Activated naive CD4-positive, alpha-beta T cell treated with anti-CD3 and anti-CD28 coated beads, Interleukin-2, amount 50 U/mL, for 16 hours (primary cell): Measurements from ENCODE around the gene STARD3.

Experiments used
- DNase-seq: peaks from one replicate; pipeline ENCODE4 v3.0.0-alpha.2; 2020

STARD3 gene

DNA sequence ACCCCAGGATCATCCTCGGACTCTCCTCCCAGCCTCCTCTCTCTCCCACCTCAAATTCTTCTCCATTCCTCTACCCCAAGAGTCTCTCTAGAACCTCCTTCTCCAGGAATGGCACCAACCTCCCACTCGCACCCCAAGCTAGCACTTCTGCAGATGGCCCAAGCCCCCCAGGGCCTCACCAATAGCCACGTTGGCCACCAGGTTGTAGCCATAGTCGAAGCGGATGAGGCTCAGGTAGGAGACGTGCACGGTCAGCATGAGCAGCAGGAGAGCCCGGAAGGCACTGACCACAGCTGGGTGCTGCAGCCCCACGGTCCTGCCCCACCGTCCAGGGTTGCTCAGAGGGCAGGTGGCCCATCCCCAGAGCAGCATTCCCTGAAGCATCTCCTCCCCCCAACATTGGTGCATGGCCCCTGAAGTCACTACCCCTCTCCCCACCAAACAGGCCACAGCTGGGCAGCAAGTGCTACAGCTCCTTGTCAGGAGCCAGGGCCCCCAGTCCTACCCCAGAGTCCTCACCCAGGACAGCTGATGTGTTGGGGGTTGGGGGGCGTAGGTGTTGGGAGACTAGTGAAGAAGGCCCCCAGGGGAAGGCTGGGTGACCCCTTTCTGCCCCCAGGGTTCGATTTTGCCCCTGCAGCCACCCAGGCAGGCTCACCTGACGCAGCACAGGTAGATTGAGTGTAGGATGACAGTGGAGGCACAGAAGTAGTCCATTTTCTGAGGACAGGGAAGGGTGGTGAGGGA lies 36.6 kb downstream of the STARD3 start:
- DNase-seq: no peak

DNA sequence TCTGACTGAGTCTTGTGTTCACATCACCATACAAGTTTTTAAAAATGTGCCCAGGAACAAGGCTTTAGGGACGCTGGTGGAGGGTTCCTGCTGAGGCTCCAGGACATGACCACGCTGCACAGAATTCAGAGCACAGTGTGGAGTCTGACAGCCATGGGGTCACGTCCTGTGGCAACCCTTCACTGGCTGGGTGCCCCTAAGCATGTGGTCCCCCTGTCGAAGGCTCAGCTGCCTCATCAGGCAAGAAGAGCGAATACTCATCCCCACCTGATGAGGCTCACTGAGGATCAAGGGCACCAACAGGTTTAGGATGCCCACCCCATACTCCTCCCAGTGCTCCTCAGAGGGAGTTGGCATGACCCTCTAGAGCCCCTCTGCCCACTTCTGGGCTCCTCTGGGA lies 37.2 kb downstream of the STARD3 start:
- no peak for DNase-seq

DNA sequence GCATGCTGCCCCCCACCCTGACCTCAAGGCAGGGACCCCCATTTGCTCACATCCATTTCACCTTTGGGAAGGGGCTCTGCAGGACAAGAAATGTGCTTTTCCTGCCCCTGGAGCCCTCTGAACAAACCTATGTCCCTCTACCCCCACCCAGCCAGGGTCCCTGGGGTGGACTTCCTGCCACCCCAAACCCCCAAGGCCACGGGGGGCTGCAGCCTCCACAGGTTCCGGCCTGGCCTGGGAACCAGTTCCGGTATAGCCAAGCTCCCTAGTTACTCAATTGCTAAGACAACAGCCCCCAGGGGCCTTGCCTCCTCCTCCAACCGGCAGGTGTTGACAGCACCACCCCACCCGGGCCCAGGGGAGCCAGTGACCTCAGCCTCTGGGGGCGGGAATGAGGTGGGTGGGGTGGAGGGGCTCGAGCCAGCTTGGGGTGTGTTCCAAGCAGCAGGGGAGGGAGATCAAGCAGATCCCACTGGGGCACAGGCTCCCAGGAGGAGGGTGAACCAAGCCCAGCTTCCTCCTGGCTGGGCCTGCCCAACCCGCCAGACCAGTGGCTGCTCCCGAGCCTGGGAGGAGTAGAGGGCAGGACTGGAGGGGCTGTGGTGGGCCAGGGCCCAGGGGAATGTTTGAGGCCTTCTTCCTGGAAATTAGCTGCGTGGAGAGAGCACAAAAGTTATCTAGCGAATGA lies 37.9 kb downstream of the STARD3 start:
- DNase-seq: no peak

- no peak for DNase-seq
Measured at GRCh38 chr17:39675390-39676082, 38.6 kb downstream of the STARD3 start.

DNA sequence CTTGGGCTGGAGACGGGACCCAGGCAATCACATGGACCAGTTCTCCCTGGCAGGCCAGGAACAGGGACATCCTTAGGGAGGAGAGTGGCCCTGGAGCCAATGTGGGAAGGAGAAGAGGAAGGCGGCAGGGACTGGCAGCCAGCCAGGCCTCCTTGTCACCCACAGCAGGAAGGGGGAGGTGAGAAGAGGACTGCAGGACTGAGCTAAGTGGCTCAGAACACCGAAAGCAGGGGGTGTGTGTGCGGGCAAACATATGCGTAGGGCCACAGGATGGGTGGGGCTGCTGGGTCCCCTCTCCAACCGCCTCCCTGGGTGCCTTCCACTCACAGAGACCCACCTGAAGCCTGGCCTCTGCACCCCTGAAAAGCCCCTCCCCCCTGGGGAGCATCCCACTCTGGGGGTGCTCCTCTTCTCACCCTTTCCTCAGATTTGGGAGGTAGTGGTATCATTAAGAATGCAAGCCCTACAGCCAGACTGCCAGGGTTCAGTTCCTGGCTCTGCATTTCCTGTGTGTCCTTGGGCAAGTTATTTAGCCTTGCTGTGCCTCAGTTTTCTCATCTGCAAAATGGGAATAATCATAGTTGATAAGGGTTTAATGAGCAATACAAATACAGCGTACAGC lies 39.4 kb downstream of the STARD3 start:
- no peak for DNase-seq

DNA sequence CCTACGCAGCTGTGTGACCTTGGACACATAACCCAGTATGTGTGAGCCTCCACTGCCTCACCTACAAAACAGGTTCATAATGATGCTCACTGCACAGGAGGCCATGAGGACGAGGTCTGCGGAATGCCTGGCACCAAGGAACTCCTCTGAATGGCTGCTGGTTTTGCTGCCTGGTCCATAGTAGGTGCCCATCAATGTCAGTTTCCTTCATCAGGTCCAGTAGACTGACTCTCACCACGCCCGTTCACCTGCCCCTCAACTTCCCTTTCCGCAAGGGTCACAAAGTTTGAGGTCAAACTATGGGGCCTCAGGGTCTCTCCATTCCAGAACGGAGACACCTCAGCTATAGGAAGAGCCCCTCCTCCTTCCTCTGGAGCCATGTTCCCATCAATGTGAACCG lies 40.1 kb downstream of the STARD3 start:
- DNase-seq: no peak

DNA sequence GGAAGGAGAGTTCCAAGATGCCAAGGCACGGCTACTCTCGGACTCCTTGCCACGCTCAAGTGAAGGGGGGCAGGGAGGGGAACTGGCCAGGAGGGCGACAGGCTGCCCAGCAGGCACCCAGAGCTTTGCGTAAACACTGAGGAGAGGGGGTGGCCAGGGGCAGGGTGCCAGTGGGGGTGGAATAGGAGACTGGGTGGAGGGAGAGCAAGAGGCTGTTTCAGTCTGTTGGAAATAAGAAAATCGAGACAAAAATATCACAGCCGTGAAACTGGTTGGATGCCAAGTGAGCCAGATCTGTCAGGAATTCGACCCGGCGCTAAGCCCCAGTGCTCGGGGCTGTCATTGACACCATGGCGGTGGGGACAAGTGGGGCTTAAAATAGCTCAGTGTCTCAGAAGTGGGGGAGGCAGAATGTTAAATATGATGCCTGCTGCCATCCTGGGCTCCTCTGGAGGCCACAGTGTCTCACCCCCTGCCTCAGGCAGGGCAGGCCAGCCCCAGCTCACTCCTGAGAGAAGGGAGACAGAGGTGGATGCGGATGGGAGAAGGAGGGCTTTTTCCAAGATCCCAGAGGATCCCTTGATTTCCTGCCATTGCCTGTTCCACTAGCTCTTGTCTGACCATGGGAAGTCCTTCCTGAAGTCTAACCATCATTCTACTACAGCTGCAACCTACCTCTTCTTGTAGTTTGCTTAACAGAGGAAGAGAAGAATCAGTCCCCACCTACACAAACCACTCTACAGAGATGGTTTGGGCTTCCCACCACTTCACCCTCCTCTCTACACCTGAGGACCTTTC lies 40.8 kb downstream of the STARD3 start:
- DNase-seq: no peak

DNA sequence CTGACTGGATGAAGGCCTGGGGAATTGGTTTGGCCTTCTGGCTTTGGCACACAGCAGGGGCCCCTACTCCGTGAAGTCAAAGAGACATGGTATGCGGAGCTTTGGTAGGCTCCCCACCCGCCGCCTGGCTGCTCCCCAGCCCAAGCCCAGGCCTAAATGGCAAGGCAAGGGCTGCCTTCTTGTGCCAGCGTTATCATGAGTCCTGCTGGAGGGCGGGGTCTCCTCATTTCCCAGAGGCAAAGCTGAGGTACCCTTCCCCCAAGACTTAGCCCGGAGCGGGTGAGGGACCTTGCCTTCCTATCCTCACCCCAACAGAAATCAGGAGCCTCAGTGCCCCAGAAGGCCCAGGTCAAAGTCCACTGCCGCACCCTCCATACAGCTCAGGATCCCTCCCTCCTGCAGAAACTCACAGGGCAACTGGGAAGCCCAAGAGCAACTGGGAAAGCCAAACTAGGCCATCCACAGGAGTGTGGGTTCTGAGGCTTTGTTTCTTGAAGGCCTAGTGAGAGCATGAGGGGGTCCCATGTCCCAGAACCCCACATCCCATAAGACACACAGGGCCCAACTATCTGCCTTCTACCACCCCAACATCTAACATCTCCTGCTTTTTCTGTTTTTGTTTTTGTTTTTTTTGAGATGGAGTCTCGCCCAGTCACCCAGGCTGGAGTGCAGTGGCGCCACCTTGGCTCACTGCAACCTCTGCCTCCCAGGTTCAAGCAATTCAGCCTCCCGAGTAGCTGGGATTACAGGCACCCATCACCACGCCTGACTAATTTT lies 41.6 kb downstream of the STARD3 start:
- no peak for DNase-seq

DNA sequence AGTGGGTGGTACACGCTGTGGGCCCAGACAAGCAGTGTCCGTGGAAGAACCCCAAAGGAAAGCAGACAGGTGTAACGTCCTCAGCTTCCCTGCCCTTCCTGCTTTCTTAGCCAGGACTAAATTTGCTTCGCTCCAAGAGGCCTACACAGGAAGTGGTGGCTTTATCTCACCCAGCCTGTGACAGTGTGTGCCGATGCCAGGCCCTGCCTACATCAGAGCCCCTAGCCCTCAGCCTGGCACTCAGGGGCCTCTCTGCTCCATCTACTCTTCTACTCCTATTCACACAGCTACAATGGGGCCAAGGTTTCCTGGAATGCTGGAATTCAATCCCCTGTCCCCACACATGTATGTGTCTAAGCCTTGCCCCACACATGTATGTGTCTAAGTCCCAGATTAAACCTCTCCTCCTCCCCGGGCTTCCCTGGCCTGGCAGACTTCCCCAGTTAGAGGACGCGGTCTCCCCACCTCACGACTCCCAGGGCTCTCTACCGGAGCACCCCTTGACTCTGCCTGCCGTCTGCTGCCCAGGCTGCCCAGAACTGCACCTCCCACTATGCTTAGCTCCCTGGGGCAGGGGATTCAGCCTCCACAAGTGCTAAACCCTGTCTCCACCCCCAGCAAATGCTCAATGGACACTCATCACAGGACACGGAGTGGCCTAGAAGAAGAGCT lies 42.7 kb downstream of the STARD3 start:
- DNase-seq: peak; percentile 33

DNA sequence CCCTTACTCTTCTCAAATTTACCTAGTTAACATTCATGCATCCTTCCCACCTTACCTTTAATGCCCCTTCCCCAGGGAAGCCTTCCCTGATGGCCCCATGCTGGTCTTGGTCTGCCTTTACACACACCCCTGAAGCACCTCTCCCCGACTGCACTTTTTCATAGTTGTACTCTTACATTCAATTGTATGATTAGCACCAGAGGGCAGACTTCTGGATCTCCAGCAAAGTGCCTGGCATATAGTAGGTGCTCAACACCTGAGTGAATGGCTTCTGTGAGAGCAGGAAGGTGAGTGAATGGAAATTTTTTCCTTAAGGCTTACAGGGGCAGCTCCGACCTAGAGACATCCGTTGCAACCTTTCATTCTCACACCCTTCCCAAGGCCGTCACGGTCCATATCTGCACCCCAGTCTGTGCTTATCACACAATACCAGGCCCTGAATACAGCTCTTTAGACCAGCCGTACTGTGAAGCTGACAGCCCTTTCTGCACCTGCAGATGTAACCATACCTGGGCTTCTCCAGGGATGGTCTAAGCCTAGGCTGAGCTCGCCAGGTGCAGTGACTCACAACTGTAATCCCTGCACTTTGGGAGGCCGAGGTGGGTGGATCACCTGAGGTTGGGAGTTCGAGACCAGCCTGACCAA lies 46.5 kb downstream of the STARD3 start:
- no peak for DNase-seq

- DNase-seq: no peak
Measured at GRCh38 chr17:39684369-39685192, 47.6 kb downstream of the STARD3 start.

GRCh38 chr17:39687101-39687545 lies 50.2 kb downstream of the STARD3 start:
- DNase-seq: no peak

DNA sequence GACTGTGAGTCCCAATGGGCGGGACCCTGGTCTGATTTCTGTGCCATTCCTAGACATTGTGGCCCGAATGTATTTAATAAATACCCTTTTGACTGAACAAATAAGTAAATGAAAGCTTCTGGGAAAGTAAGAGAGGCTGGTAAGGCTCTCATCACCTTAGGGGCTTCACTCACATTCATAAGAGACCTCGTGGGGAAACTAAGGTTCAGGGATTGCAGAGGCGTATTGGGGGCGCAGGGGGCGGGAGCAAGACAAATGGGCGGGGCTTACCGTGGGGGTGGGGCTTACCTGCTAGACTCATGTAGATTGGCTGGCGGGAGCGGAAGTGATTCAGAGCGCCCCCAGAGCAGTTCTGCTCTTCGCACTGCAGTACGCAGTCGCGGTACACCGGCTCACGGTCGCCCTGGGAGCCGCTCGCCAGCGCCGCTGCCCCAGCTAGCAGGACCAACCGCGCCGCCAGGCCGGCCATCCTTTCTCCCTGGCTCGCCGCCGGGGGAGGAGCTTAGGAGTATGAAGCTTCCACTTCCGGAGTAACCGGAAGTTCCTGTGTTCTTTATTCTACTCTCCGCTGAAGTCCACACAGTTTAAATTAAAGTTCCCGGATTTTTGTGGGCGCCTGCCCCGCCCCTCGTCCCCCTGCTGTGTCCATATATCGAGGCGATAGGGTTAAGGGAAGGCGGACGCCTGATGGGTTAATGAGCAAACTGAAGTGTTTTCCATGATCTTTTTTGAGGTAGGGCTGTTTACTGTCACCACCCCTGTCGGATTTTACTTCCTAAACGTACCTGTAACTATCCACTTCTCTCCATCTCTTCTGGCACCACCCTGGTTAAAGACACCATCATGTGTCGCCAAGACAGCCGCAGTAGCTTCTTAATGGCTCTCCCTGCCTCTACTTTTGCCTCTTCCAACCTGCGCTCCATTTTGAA lies 50.9 kb downstream of the STARD3 start, which contains the start of gene PGAP3:
TSS of gene PGAP3 (minus strand) at position 512 of the 929 bp plus-strand sequence. CDS start at position 469, 43 bp downstream.
- peak; percentile 83 for DNase-seq

DNA sequence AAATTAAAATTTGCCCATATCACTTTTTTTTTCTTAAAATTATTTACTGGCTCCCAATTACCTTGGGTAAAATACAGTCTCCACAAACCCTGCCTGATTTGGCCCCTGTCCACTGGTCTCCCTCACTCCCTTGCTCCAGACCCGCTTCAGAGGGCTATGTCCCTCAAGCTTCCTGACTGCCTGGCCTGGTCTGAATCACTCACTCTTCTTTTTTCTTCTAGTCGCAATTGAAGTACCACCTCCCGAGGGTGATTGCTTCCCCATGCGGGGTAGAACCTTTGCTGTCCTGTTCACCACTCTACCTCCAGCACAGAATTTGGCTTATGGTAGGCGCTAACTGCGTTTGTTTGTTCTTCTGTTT lies 51.5 kb downstream of the STARD3 start:
- DNase-seq: no peak

DNA sequence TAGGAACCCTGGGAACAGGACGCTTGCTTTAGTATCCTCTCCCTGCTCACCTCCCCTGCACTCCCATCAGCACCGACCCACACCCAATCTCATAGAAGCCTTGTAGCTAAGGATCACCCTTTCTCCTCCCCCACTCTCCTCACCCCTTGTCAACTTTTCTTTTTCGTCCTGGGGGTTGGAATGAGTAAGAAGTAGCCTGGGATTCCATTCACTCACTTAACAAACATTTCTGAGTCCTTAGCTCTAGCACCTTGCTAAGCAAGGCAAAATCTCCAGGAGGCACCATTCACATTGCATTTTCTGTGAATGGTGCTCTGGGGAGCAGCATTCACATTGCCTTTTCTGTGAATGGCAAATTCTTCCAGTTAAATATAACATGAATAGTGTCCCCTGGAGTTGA lies 52.0 kb downstream of the STARD3 start:
- no peak for DNase-seq

GRCh38 chr17:39694593-39694992 lies 57.6 kb downstream of the STARD3 start:
- DNase-seq: no peak

GRCh38 chr17:39695089-39695474 lies 58.1 kb downstream of the STARD3 start:
- no peak for DNase-seq

GRCh38 chr17:39696731-39697130 lies 59.8 kb downstream of the STARD3 start:
- DNase-seq: no peak

GRCh38 chr17:39697961-39698360 lies 61.0 kb downstream of the STARD3 start:
- DNase-seq: no peak
